ENCODE measurements around the gene FBP2.

FBP2 gene

DNA sequence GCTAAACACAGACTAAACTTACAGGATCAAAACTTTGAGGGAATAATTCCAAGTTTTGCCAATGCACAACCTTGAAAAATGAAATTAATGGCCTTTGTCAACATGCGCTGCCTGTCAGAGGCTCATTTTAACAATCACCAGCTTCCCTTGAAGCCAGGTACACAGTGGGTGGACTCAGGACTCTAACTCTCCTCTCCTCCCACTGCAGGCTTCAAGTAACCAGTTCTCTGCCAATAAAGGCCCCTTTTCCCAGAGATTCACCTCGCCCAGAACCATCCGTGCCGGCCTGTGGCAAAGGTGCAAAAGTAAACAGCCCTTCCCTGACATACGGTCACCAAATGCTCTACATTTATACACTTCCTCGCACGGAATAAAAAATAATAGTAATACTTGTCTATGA lies 18.4 kb upstream of the FBP2 start:
- Histone ChIP-seq H3K4me2 (ENCODE audit: low read length) (no peak overlapping the region), H3K4me1 (ENCODE audit: control insufficient read depth, low read length) (no peaks in the 10 kb centered on the region), H3K36me3 (ENCODE audit: control insufficient read depth, low read length) (no peaks in the 10 kb centered on the region), H3K9me2 (replicated peaks; ENCODE audit: control insufficient read depth, low read length) (no peaks in the 10 kb centered on the region), H3K4me3 (ENCODE audit: low read length) (no peak overlapping the region), H4K20me1 (ENCODE audit: control insufficient read depth, insufficient read depth, low read depth, low read length) (no peaks in the 10 kb centered on the region), H3F3A (ENCODE audit: control insufficient read depth, insufficient read depth) (no peaks in the 10 kb centered on the region), H3K27ac (ENCODE audit: low read depth, low read length) (no peak overlapping the region), H3K79me2 (ENCODE audit: control insufficient read depth, low read length) (no peaks in the 10 kb centered on the region), H3K27me3 (ENCODE audit: control insufficient read depth, low read length) (peaks cover 18% of the 10 kb centered on the region), H3K9me3 (ENCODE audit: control insufficient read depth, insufficient read depth, low read length) (no peaks in the 10 kb centered on the region)
- TF ChIP-seq, protein P1, sequence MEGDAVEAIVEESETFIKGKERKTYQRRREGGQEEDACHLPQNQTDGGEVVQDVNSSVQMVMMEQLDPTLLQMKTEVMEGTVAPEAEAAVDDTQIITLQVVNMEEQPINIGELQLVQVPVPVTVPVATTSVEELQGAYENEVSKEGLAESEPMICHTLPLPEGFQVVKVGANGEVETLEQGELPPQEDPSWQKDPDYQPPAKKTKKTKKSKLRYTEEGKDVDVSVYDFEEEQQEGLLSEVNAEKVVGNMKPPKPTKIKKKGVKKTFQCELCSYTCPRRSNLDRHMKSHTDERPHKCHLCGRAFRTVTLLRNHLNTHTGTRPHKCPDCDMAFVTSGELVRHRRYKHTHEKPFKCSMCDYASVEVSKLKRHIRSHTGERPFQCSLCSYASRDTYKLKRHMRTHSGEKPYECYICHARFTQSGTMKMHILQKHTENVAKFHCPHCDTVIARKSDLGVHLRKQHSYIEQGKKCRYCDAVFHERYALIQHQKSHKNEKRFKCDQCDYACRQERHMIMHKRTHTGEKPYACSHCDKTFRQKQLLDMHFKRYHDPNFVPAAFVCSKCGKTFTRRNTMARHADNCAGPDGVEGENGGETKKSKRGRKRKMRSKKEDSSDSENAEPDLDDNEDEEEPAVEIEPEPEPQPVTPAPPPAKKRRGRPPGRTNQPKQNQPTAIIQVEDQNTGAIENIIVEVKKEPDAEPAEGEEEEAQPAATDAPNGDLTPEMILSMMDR (IDR thresholded peaks at IDR 0.05; ENCODE audit: low read depth, low read length, poor library complexity, severe bottlenecking) = no peak
- TF ChIP-seq EZH2phosphoT487 (IDR thresholded peaks at IDR 0.05; ENCODE audit: borderline replicate concordance, low read length) = no peak

DNA sequence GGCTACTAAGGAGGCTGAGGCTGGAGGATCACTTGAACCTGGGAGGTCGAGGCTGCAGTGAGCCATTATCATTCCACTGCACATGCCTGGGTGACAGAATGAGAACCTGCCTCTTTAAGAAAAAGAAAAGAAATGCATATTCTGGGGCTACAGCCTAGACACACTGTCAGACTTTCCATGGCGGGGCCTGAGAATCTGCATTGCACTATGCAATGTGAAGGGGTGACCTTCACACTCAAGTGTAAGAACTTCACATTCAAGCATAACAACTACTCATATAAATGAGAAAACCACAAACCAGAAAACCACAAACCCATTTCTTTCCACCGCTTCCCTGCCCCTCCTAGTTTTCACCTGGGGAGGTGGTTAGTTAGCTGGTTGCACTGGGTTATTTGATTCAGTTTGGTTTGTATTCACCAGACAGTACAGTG lies 18.0 kb upstream of the FBP2 start:
- no peaks in the 10 kb centered on the region for H3K9me3 ChIP-seq (ENCODE audit: control insufficient read depth, insufficient read depth, low read length)
- no peaks in the 10 kb centered on the region for H4K20me1 ChIP-seq (ENCODE audit: control insufficient read depth, insufficient read depth, low read depth, low read length)
- H3K4me2 ChIP-seq (ENCODE audit: low read length) = no peak overlapping the region
- H3K4me3 ChIP-seq (ENCODE audit: low read length) = no peak overlapping the region
- H3K27me3 ChIP-seq (ENCODE audit: control insufficient read depth, low read length) = peaks cover 20% of the 10 kb centered on the region
- H3K27ac ChIP-seq (ENCODE audit: low read depth, low read length) = no peak overlapping the region
- no peak for TF ChIP-seq EZH2phosphoT487 (IDR thresholded peaks at IDR 0.05; ENCODE audit: borderline replicate concordance, low read length)
- TF ChIP-seq, protein P1 (IDR thresholded peaks at IDR 0.05; ENCODE audit: low read depth, low read length, poor library complexity, severe bottlenecking) = no peak
- no peaks in the 10 kb centered on the region for H3K9me2 ChIP-seq (replicated peaks; ENCODE audit: control insufficient read depth, low read length)
- no peaks in the 10 kb centered on the region for H3K79me2 ChIP-seq (ENCODE audit: control insufficient read depth, low read length)
- no peaks in the 10 kb centered on the region for H3K4me1 ChIP-seq (ENCODE audit: control insufficient read depth, low read length)
- no peaks in the 10 kb centered on the region for H3F3A ChIP-seq (ENCODE audit: control insufficient read depth, insufficient read depth)
- no peaks in the 10 kb centered on the region for H3K36me3 ChIP-seq (ENCODE audit: control insufficient read depth, low read length)

DNA sequence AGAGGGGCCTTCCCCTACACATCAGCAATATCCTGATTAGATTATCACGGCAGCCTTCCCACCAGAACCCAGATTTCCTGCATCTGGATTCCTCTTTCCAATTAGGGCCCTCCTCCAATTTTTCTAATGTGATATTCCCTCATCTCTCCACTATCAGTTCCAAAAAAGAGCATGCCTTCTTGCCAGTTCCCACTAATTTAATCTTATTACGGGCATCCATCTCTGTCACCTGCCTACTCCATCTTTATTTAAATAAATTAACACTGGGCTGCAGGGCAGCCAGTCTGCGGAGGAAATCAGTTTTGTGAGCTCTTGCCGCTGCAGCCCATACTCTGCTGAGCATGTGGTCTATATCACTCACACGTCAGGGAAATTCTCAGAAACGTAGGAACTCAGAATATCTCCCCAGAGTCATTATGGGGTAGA lies 16.6 kb upstream of the FBP2 start:
- Histone ChIP-seq H3K4me2 (ENCODE audit: low read length) (no peak overlapping the region), H3K4me1 (ENCODE audit: control insufficient read depth, low read length) (no peaks in the 10 kb centered on the region), H3K9me2 (replicated peaks; ENCODE audit: control insufficient read depth, low read length) (no peaks in the 10 kb centered on the region), H3K36me3 (ENCODE audit: control insufficient read depth, low read length) (no peaks in the 10 kb centered on the region), H3F3A (ENCODE audit: control insufficient read depth, insufficient read depth) (no peaks in the 10 kb centered on the region), H4K20me1 (ENCODE audit: control insufficient read depth, insufficient read depth, low read depth, low read length) (no peaks in the 10 kb centered on the region), H3K27ac (ENCODE audit: low read depth, low read length) (no peak overlapping the region), H3K9me3 (ENCODE audit: control insufficient read depth, insufficient read depth, low read length) (no peaks in the 10 kb centered on the region), H3K4me3 (ENCODE audit: low read length) (no peak overlapping the region), H3K27me3 (ENCODE audit: control insufficient read depth, low read length) (peaks cover 26% of the 10 kb centered on the region), H3K79me2 (ENCODE audit: control insufficient read depth, low read length) (no peaks in the 10 kb centered on the region)
- TF ChIP-seq, protein P1 (IDR thresholded peaks at IDR 0.05; ENCODE audit: low read depth, low read length, poor library complexity, severe bottlenecking) = no peak
- no peak for TF ChIP-seq EZH2phosphoT487 (IDR thresholded peaks at IDR 0.05; ENCODE audit: borderline replicate concordance, low read length)

- Histone ChIP-seq H3F3A (ENCODE audit: control insufficient read depth, insufficient read depth) (no peaks in the 10 kb centered on the region), H3K27me3 (ENCODE audit: control insufficient read depth, low read length) (peaks cover 31% of the 10 kb centered on the region), H3K9me3 (ENCODE audit: control insufficient read depth, insufficient read depth, low read length) (no peaks in the 10 kb centered on the region), H3K4me1 (ENCODE audit: control insufficient read depth, low read length) (no peaks in the 10 kb centered on the region), H3K4me2 (ENCODE audit: low read length) (no peak overlapping the region), H3K9me2 (replicated peaks; ENCODE audit: control insufficient read depth, low read length) (no peaks in the 10 kb centered on the region), H3K27ac (ENCODE audit: low read depth, low read length) (no peak overlapping the region), H4K20me1 (ENCODE audit: control insufficient read depth, insufficient read depth, low read depth, low read length) (no peaks in the 10 kb centered on the region), H3K36me3 (ENCODE audit: control insufficient read depth, low read length) (no peaks in the 10 kb centered on the region), H3K4me3 (ENCODE audit: low read length) (no peak overlapping the region), H3K79me2 (ENCODE audit: control insufficient read depth, low read length) (no peaks in the 10 kb centered on the region)
- no peak for TF ChIP-seq EZH2phosphoT487 (IDR thresholded peaks at IDR 0.05; ENCODE audit: borderline replicate concordance, low read length)
- TF ChIP-seq, protein P1 (IDR thresholded peaks at IDR 0.05; ENCODE audit: low read depth, low read length, poor library complexity, severe bottlenecking) = no peak
These were observed 13.7 kb upstream of the FBP2 start for GRCh38 chr9:94607423-94607691.

Measured in DOHH2 (cell line).